Upper lobe of left lung (tissue), 6 donors: ENCODE data around the gene CEP131. TPM values are rescaled to one million over a fixed set of nuclear protein-coding genes. Genes with fewer than 3 reads are reported as not detected.
"Not testable (repeated sequence)": the region's sequence is repeated elsewhere in the genome, so short reads cannot be mapped to it uniquely, and the experiment has no call there.

Experiments used
- ATAC-seq, 2 donors: fragments of 200-7000 bp; cut with Tn5 transposase; one replicate each; pipeline ENCODE4 v1.9.1; 2022; ENCODE audit warnings: mild to moderate bottlenecking in 2 of 2, moderate library complexity in 2 of 2; ENCODE audit not compliant: low FRiP score in 2 of 2
- DNase-seq, 2 donors: peaks; one replicate each; pipeline ENCODE4 v3.0.0-alpha.2; 2019 to 2020
- H3K27ac ChIP-seq, 4 donors: fragments of 200-600 bp; sonication (generic); one replicate each; pipeline ENCODE4 v1.5.1; 2016 to 2019
- H3K27me3 ChIP-seq, 4 donors: fragments of 200-600 bp; sonication (generic); one replicate each; pipeline ENCODE4 v1.5.1; 2017 to 2019
- H3K36me3 ChIP-seq, 4 donors: fragments of 200-600 bp; sonication (generic); one replicate each; pipeline ENCODE4 v1.5.1; 2016 to 2019
- H3K4me1 ChIP-seq, 4 donors: fragments of 200-600 bp; sonication (generic); one replicate each; pipeline ENCODE4 v1.5.1; 2018 to 2019
- H3K4me3 ChIP-seq, 4 donors: fragments of 200-600 bp; sonication (generic); one replicate each; pipeline ENCODE4 v1.5.1; 2017 to 2019; ENCODE audit warnings: mild to moderate bottlenecking in 2 of 4, moderate library complexity in 1 of 4
- H3K9me3 ChIP-seq, 4 donors: fragments of 200-600 bp; sonication (generic); one replicate each; pipeline ENCODE4 v1.5.1; 2018 to 2019
- CTCF ChIP-seq, 6 experiments: fragments of 450-650 bp in 4 of 6; fragments of 200-600 bp in 2 of 6; sonication (generic) in 2 of 6; IDR thresholded peaks; one replicate each; pipeline ENCODE4 v1.5.1; 2016 to 2019; ENCODE audit warnings: antibody characterized with exemption in 6 of 6
- EP300 ChIP-seq, 4 donors: sonication (generic); formaldehyde crosslinking; IDR thresholded peaks; one replicate each; pipeline ENCODE4 v1.5.1; 2017; ENCODE audit warnings: antibody characterized with exemption in 4 of 4, control low read depth in 2 of 4
- POLR2A ChIP-seq, 4 donors: fragments of 450-650 bp; IDR thresholded peaks; one replicate each; pipeline ENCODE4 v1.5.1; 2016 to 2017; ENCODE audit warnings: antibody characterized with exemption in 4 of 4, mild to moderate bottlenecking in 2 of 4
- POLR2AphosphoS5 ChIP-seq, 2 donors: sonication (generic); formaldehyde crosslinking; IDR thresholded peaks; one replicate each; pipeline ENCODE4 v1.5.1; 2017; ENCODE audit warnings: antibody characterized with exemption in 2 of 2
- WGBS, 2 donors: methylation state at CpG; one replicate each; pipeline ENCODE4 v1.1.5; 2017 to 2018; 5-methylcytosine and 5-hydroxymethylcytosine counted together
- total RNA-seq, 6 donors: library from RNA; depleted of rRNA in 4 of 6; stranded (reverse); fragments of >200 nt in 4 of 6; gene quantifications; one replicate each; pipeline versions ENCODE4 v1.1.0 to v1.2.1, GENCODE V29; 2016 to 2021
- donor health status: DM: no; HTN: no; CAD: no; lungs with moderate emphysema.
- donor health status: DM: no; HTN: yes; CAD: no; lungs with severe emphysema.

Gene CEP131
- total RNA-seq, 6 donors from 2014 or later, result 5.3 to 55.5 (median 12.6) TPM

DNA sequence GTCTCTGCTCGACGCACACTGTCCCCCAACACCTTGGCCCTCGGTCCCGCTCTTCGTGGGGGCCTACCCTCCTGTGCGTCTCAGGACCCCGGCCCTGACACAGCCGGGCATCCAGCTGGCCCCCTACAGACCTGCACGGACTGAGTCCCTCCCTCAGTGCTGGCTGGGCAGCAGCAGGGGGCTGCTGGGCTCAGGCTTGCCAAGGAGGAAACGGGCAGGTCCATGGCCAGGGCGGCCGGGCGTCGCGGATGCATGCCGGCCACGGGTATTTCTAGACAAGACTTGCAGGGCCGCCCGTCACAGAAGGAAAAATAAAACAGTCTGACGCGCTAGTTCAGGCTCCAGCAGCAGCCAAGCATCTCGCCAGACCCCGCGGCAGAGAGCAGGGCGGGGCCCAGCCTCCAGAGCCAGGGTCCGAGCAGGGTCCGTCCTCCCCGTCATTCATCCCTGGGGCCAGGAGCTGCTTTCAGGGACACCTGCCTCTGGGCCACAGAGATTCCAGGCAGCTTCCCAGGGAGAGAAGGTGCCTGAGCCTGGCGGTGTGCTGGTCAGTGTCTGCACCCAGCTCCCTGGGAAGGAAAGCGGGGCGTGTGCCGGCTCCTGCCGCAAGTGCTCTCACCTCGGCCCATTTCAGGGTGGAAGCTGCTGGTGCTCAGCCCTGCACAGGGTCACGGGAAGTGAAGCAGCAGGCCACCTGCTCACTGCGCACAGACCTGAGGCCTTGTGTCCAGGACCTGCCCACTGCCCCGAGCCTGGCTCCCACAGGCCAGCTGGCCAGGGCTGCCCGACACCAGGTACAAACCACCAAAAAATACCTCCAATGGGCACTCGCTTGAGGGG lies 64.7 kb downstream of the CEP131 start:
- WGBS, 2 donors, result 89 to 90% methylated on average over 16 to 39 of the region's 39 CpGs
- peaks cover 9 to 25% (median 16%) of the 10 kb centered on the region in 4 donors for H3K4me1 ChIP-seq
- H3K27ac ChIP-seq, result no peak overlapping the region
- no peaks in the 10 kb centered on the region for H3K36me3 ChIP-seq
- peak in 1 of 2 donors; percentile 78 for DNase-seq
- H3K4me3 ChIP-seq, result no peak overlapping the region
- TF ChIP-seq CTCF (IDR thresholded peaks at IDR 0.05) (no peak), POLR2A (IDR thresholded peaks at IDR 0.05) (no peak), EP300 (IDR thresholded peaks at IDR 0.05) (no peak), POLR2AphosphoS5 (IDR thresholded peaks at IDR 0.05) (no peak)
- H3K27me3 ChIP-seq, result no peaks in the 10 kb centered on the region
- no peaks in the 10 kb centered on the region for H3K9me3 ChIP-seq
- ATAC-seq, result no peak

DNA sequence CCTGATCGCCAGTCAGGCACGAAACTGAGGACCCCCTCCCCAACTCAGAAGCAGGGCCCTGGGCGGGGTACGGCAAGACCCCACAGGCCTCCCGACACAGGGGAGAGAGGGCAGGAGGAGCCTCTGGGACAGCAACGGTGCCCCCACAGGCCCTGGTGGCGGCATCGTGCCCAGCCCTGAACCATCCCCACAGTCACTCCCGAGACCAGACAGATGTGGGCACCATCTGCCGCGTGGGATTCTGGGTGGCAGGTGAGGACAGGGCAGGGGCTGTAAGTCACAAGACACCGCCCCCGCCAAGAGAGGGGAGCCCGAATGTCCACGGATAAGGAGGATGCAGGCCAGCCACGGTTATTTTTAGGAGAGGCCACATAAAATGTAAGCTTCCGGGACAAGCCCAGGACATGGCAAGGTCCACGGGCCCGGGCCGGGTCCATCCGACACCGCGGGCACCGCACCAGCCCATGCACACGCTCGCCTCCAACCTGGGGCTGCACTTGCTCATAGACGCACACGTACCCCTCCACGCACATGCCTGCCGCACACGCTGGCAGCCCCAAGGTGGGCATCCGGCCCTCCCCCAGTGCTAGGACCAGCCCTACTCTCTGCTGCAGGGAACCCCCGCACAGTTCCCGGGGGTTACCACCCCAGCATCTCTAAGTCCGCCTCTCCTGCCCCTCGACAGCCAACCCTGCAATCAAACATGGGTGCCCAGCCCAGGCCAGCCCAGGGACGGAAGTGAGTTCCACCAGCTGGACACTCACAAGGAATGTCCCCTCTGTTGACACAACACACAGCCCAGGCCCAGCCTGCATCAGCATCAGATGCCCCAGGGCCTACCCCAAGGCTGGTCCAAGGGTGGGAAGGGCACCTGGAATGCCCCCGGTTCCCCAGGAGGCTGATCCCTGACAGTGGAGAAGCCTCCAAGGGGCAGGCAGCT lies 65.6 kb downstream of the CEP131 start:
- no peaks in the 10 kb centered on the region for H3K27me3 ChIP-seq
- no peak for TF ChIP-seq CTCF (IDR thresholded peaks at IDR 0.05)
- TF ChIP-seq POLR2A (IDR thresholded peaks at IDR 0.05), result no peak
- TF ChIP-seq POLR2AphosphoS5 (IDR thresholded peaks at IDR 0.05), result no peak
- TF ChIP-seq EP300 (IDR thresholded peaks at IDR 0.05), result no peak
- H3K27ac ChIP-seq, result no peak overlapping the region
- peaks cover 9 to 25% (median 16%) of the 10 kb centered on the region in 4 donors for H3K4me1 ChIP-seq
- DNase-seq (peak in 1 of 2 donors; percentile 77), ATAC-seq (no peak)
- no peak overlapping the region for H3K4me3 ChIP-seq
- H3K36me3 ChIP-seq, result no peaks in the 10 kb centered on the region
- WGBS, 2 donors, result 87 to 94% methylated on average over 24 to 37 of the region's 38 CpGs
- no peaks in the 10 kb centered on the region for H3K9me3 ChIP-seq

DNA sequence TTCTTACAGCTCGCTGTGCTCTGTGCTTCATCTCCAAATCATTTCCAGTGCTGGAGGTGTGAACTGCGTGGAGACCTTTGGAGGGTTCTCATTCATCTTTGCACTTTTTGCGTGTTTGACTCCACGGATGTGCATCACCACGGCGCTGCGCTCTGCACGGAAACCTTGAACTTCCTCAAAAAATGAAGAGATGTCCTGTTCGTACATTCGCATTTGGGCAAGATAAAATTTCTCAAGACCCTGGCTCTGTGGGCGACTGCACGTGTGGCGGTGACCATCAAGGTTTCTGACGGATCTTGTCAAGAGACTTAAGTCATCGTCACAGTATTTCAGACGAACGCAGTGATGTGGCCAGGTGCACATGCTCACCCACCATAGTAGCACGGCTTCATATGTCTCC lies 67.8 kb downstream of the CEP131 start:
- Histone ChIP-seq H3K27me3 (no peaks in the 10 kb centered on the region), H3K4me1 (peaks cover 12 to 22% (median 16%) of the 10 kb centered on the region in 4 donors), H3K36me3 (no peaks in the 10 kb centered on the region), H3K27ac (no peak overlapping the region), H3K4me3 (no peak overlapping the region), H3K9me3 (no peaks in the 10 kb centered on the region)
- TF ChIP-seq EP300 (IDR thresholded peaks at IDR 0.05) (peak in 1 of 4 donors; percentile 43), CTCF (IDR thresholded peaks at IDR 0.05) (no peak), POLR2AphosphoS5 (IDR thresholded peaks at IDR 0.05) (peak in 1 of 2 donors; percentile 39)
- DNase-seq, result peak in 1 of 2 donors; percentile 50
- 89% methylated on average over 18 of the region's 18 CpGs for WGBS, 2 donors
- no peak for ATAC-seq

DNA sequence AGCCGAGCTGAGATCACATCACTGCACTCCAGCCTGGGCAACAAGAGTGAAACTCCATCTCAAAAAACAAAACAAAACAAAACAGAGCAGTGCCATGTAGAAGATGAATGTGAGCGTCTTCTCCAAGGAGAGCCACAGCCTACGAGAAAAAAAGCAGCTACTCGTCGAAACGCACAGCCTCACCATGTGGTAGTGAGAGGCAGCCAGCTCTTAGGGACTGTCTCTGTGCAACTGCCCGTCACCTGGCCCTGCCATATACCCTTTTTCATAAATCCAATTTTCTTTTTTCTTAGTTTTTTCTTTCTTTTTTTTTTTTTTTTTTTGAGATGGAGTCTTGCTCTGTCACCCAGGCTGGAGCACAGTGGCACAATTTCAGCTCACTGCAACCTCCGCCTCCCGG lies 68.7 kb downstream of the CEP131 start:
- 90 to 91% methylated on average over 9 of the region's 9 CpGs for WGBS, 2 donors
- not testable (repeated sequence) for H3K27me3 ChIP-seq, H3K9me3 ChIP-seq, H3K36me3 ChIP-seq, ATAC-seq, DNase-seq, H3K4me3 ChIP-seq
- Histone ChIP-seq H3K27ac (peak overlapping the region in 1 of 4 donors; percentile 52), H3K4me1 (peaks cover 9 to 18% (median 15%) of the 10 kb centered on the region in 4 donors)

DNA sequence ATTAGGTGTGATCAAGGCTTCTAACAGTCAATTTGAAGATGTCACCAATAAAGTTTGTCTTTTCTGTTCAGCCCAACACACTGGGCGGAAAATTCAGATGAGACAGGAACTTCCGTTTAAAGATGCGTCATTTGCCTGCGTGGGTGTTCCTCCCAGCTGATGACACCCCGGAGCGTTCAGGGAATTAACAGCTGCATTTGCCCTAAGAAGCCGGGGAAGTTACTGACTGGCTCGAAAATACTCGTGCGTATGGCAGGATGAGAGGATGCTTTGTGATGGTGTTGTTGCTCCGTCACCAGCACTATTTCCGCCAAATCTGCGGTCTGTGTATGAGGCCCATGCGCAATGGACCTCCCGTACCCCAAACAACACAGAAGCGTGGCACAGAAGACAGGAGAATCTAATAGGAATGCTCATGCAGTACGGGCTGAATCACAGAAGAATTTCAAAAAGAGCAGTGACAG lies 69.4 kb downstream of the CEP131 start:
- peak in 1 of 2 donors; percentile 49 for DNase-seq
- TF ChIP-seq CTCF (IDR thresholded peaks at IDR 0.05) (no peak), POLR2A (IDR thresholded peaks at IDR 0.05) (peak in 1 of 4 donors; percentile 42), POLR2AphosphoS5 (IDR thresholded peaks at IDR 0.05) (peak in 1 of 2 donors; percentile 21), EP300 (IDR thresholded peaks at IDR 0.05) (peak in 1 of 4 donors; percentile 23)
- H3K4me3 ChIP-seq, result no peak overlapping the region
- 83% methylated on average over 17 of the region's 17 CpGs for WGBS, 2 donors
- H3K36me3 ChIP-seq, result no peaks in the 10 kb centered on the region
- H3K9me3 ChIP-seq, result no peaks in the 10 kb centered on the region
- peak overlapping the region in 3 of 4 donors; percentile 10 to 84 (median 52) for H3K27ac ChIP-seq
- no peaks in the 10 kb centered on the region for H3K27me3 ChIP-seq
- peaks cover 9 to 16% (median 15%) of the 10 kb centered on the region in 4 donors for H3K4me1 ChIP-seq
- peak in 1 of 2 donors; percentile 55 for ATAC-seq
